Body of pancreas (tissue), 4 donors: ENCODE data around the gene TPPP3.

Experiments
- POLR2A ChIP-seq, 3 donors: fragments of 450-650 bp; IDR thresholded peaks; one replicate each; pipeline ENCODE4 v1.6.1; 2016; ENCODE audit warnings: antibody characterized with exemption in 3 of 3, mild to moderate bottlenecking in 2 of 3
- TF ChIP-seq, protein P1 (sequence below), 7 experiments: fragments of 450-650 bp in 4 of 7; fragments of 200-600 bp in 3 of 7; sonication (generic) in 3 of 7; IDR thresholded peaks; one replicate each; pipeline ENCODE4 v1.5.1; 2016 to 2019; ENCODE audit warnings: antibody characterized with exemption in 7 of 7

DNA sequence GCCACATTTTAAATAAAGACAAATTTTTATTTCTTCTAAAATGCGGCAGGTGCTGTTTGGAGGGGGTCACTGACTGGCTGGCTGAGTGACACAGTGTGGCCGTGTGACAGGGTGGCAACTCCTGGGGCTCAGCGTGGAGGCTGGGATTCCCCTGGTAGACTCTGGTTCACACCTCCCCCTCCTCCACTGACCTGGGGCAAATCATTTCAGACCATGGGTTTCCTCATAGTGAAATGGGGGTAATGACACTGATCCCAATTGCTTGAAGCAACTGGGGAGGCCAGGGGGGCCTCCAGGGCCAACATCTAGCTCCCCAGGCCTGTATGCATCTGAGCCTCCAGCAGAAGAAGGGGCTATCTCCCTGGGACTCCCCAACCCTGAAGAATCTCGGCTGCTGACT, 44.2 kb upstream of the TPPP3 start:
- TF ChIP-seq, protein P1, sequence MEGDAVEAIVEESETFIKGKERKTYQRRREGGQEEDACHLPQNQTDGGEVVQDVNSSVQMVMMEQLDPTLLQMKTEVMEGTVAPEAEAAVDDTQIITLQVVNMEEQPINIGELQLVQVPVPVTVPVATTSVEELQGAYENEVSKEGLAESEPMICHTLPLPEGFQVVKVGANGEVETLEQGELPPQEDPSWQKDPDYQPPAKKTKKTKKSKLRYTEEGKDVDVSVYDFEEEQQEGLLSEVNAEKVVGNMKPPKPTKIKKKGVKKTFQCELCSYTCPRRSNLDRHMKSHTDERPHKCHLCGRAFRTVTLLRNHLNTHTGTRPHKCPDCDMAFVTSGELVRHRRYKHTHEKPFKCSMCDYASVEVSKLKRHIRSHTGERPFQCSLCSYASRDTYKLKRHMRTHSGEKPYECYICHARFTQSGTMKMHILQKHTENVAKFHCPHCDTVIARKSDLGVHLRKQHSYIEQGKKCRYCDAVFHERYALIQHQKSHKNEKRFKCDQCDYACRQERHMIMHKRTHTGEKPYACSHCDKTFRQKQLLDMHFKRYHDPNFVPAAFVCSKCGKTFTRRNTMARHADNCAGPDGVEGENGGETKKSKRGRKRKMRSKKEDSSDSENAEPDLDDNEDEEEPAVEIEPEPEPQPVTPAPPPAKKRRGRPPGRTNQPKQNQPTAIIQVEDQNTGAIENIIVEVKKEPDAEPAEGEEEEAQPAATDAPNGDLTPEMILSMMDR (IDR thresholded peaks at IDR 0.05), result no peak
- no peak for TF ChIP-seq POLR2A (IDR thresholded peaks at IDR 0.05)
